Hematopoietic multipotent progenitor cell treated with erythropoietin and hydrocortisone succinate and interleukin-3 and kit ligand, for 15 days (in vitro differentiated cells): ENCODE measurements around the gene NFKBIE.
"Not testable (repeated sequence)": the region's sequence is repeated elsewhere in the genome, so short reads cannot be mapped to it uniquely, and the experiment has no call there.

Experiments used
- DNase-seq: peaks from one replicate; pipeline ENCODE4 v3.0.0-alpha.2; 2015; ENCODE audit warnings: low spot score

NFKBIE gene, protein sequence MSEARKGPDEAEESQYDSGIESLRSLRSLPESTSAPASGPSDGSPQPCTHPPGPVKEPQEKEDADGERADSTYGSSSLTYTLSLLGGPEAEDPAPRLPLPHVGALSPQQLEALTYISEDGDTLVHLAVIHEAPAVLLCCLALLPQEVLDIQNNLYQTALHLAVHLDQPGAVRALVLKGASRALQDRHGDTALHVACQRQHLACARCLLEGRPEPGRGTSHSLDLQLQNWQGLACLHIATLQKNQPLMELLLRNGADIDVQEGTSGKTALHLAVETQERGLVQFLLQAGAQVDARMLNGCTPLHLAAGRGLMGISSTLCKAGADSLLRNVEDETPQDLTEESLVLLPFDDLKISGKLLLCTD

DNA sequence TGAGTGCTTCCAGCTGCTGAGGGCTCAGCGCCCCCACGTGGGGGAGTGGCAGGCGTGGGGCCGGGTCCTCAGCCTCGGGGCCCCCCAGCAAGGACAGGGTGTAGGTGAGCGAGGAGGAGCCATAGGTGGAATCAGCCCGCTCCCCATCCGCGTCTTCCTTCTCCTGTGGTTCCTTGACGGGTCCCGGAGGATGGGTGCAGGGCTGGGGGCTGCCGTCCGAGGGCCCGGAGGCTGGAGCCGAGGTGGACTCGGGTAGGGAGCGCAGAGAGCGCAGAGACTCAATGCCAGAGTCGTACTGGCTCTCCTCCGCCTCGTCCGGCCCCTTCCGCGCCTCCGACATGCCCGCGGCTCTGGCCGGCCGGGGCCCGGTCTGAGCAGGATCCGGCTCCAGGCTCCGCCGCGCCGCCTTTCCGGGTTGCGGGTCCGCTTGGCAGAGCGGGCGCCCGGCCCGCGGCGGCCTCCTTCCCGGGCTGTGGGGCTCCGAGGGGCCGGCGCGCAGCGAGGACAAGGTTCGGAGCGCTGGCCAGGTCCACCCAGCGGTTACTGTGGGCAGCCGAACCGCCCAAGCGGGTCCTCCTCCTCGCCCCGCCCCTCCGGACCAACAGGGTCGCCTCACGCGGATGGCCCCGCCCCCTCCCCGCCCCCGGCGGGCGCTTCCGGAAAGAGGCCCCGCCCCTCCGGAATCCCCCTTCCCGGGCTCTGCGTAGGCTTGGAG is at the start of gene NFKBIE:
Gene NFKBIE (minus strand): TSS at position 545 of the 715 bp plus-strand sequence. CDS start 205 bp downstream, at position 340.
- DNase-seq: peak; percentile 74

DNA sequence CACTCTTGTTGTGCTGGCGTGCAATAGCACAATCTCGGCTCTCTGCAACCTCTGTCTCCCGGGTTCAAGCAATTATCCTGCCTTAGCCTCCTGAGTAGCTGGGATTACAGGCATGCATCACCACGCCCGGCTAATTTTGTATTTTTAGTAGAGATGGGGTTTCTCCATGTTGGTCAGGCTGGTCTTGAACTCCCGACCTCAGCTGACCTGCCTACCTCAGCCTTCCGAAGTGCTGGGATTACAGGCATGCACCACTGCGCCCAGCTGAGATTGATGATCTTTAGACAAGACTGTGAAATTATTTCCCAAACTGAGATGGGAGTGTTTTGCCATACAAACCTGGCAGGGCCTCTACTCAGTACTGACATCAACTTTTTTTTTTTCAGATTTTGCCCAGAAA is 49.3 kb upstream of the NFKBIE start:
- DNase-seq: not testable (repeated sequence)

DNA sequence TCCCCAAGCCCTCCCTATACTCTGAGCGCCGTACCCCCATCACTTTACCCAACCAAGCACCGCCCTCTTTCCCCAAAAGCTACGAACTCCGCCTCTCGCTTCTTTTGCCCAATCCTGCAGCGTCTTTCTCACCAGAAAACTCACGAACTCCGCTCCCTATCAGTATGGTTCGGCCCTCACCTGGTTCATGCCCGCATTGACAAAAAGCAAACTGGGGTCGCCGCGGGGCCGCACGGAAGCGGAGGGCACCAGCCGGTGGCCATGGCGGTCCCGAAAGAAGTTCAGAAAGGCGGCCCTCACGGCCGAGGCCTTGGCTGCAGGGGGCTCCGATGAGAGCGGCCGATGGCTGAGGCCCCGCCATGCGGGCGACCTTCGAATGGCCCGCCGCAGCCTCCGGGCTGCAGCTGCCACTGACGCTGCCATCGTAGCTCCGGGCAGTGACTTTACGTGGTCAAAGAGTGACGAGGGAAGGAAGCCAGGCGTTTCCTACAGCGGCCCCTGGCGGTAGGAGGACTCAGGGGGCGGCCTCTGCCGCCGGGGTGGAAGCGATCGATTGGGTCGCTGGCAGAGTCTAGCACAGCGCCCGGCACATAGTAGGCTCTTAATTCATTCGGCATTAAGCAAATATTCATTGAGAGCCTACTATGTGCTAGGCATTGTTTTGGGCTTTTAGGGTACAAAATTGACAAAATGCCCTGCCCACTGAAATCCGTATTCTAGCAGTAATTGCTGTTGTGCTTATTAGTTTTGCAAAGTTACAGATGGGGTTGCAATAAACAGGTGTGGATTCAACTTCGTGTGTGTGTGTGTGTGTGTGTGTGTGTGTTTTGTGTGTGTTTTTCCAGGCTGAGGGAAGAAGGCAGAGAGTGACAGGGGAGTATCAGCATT is 47.8 kb upstream of the NFKBIE start, which contains the start of gene AARS2:
Gene AARS2 (minus strand): TSS at position 447 of the 888 bp plus-strand sequence. CDS start 24 bp downstream, at position 423.
- peak; percentile 92 for DNase-seq

DNA sequence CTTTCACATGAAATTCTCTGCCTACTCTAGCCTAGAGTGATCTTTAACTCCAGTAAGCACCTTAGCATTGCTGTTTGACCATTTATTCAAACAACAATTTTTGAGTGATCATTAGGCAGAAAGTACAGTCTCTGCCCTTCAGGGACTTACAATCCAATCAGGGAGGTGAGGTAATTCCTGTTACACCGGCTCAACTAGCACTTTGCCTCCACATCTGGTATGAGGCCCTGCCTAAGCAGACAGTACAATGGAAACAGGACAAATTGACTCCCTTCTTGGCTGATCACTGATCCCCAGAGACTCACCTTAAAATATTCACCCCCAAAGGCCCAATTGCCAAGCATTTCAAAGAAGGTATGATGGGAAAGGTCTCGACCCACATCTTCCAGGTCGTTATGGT is 46.4 kb upstream of the NFKBIE start:
- DNase-seq: no peak

DNA sequence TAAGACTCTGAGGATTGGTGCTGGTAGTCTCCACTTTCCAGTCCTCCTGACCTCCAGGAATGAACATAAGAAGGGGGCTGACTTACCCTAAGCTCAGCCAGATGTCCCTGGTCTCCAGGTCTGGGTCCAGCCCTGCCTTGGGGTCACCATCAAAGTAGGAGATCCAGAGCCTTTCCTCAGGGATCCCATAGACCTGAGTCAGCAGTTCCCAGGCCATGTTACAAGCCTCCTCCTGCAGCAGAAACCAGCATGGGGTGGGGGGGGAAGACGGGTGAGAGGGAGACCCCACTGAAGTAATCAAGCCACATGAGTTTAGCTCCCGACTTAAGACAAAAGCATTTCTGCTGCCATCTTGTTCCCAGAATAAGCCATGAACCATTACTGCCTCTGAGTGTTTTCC is 46.0 kb upstream of the NFKBIE start:
- DNase-seq: no peak

DNA sequence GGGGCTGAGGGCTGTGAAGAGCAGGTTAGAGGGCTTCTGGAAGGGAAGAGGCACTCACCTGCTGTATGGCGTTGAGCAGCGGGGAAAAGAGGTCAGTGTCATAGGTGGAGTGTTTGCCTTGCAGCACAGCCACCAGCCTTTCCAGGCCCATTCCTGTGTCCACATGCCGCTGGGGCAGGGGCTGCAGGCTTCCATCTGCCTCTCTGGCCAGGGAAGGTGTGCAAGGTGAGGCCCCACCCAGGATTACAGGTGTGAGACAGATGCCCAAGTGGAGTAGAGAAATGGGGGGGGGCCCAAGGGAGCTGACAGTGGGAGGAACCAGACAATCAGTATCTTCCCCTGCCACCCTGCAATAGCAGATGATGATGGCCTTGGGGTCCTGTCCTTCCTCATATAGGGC is 44.9 kb upstream of the NFKBIE start:
- no peak for DNase-seq

DNA sequence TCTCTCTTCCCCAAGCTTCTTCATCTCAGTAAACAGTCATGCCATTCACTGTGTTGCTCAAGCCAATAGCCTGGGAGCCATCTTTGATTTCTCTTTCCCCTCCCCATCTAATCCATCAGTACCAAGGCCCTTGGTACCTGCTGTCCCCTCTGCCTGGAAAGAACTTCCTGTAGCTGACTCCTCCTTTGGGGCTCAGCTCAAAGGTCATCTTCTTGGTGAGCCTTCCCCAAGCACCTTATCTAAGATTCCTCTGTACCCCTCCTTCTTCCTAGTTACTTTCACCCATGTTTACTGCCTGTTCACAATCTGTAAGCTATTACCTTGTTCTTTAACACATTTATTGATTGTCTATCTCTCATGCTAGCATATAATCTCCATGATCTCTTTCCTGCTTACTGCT is 44.3 kb upstream of the NFKBIE start:
- no peak for DNase-seq

DNA sequence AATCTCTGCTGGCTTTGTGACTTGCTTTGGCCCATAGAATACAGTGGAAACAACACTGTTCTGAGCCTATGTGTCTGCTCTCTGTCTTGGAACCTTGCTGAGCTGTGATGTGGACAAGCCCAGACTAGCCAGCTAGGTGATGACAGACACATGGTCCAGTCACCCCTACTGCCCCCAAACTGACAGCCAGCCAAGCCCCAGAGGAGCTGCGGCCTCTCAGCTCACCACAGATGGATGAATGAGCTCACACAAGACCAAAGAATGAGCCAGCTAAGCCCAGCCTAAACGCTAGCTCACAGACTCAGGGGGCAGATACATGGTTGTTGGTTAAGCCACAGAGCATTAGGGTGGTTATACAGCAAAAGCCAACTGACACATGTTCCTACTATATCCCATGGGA is 43.7 kb upstream of the NFKBIE start:
- no peak for DNase-seq

DNA sequence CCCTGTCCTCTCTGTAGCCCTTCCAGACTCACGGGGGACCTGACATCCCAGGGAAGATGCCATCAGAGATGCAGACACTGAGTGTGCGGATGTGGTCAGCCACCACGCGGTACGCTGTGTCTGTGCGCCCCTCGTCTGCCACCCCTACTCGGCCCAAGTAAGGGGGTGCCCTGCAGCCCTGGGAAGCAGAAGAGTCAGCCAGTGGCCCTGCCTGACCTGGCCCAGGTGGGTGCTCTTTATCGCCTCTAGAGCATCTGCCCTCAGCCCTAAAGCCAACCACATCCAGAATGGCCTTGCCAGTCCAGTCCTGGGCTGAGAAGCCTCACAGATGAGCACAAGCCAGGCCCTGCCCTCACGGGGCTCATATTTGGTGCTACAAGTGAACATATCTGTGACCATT is 41.9 kb upstream of the NFKBIE start:
- no peak for DNase-seq

DNA sequence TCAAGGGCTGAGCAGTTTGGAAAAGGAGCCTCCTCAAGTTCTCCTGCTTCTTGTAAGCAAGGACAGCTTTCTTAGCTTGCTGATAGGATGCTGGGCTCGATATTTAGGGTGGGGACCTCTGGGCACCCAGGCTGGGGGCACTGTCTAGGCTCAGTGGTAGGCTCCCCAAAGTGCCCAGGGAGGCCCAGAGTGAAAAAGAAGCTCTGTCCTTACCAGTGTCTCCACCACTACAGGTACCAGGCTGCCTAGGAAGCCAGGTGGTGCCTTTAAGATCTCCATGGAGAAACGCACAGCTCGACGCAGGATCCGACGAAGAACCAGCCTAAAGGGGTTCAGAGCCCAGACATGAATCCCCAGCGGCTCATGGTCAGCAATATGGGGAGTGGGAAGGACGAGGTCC is 41.4 kb upstream of the NFKBIE start:
- no peak for DNase-seq

DNA sequence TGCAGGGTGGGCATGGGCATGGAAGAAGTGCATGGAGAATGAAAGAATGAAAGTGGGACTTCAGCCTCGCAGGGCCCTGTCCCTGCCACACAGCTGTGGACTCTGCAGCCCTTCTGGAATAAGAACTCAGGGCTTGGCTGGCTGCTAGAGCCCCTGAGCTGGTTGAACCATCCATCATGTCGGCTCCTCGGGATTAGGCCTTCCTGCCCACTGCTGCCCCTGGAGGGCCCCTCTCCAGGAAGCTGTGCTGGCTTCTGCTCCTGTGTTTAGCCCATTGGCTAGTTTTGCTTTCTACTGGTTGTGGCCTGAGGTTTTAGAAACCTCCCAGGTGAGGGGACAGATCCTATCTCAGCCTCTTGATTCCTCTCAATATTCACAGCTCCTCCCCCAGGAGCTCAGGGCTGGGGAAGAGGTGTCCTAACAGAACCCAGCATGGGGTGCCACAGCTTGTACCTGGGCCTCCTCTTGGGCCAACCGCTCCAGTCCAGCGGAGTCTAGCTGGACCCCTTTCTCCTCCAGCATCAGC is 39.9 kb upstream of the NFKBIE start:
- DNase-seq: no peak

DNA sequence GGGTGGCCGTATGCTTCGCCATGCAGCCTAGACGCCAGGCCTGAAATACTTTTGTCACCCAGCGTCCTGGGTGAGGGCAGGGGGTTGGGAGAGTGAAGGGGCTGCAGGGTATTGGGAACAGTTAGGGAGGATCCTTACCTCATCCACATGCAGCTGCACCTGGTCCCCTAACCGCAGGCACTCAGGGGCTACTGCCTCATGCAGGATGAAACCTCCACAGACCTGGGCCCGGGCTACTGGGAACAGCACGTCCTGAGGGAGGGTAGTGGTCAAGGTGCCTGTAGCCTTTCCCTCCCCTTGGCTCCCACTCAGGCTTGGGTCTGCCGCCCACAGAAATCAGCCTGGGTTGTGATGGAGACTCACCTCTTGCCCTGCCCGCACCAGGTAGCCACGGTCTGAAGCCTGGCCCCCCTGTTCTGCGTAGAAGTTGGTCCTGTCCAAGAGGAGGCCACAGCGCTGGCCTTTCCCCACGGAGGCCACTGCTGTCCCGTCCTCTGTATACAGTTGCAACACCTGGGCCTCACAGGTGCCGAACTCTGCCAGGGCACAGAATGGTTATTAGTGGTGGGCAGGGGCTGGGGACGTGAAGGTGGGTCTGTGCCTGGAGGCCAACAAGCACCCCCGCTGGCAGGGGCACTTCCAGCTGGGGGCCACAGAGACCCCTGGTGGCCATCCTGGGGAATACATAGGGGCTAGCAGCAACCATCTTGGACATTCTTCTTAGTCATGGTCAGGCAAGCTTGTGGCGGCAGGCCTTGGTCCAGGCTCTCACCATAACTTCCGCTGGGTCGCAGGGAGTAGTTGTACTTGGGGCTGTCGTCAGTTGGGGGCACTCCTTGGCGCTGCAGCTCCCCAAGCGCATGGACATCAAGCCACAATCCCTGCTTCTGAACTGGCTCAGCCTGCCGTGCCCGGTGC is 39.2 kb upstream of the NFKBIE start:
- peak; percentile 54 for DNase-seq

DNA sequence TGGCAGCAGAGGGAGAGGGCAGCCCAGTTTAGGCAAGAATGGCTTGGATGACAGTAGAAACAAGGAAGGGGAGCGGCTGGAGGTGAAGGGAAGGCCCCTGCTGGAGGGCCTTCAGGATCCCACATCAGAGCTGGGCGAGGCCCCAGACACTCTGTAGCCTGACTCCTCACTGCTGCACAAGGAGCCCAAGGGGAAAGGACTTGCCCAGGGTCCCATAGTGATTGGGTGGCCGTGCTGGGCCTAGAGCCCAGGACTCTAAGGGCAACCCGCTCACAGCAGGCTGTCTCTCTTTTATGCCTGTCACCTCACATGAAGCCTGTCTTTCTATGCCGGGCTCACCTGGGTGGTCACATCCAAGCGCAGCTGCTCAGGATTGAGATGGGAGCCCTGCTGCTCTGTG is 38.5 kb upstream of the NFKBIE start:
- DNase-seq: no peak

DNA sequence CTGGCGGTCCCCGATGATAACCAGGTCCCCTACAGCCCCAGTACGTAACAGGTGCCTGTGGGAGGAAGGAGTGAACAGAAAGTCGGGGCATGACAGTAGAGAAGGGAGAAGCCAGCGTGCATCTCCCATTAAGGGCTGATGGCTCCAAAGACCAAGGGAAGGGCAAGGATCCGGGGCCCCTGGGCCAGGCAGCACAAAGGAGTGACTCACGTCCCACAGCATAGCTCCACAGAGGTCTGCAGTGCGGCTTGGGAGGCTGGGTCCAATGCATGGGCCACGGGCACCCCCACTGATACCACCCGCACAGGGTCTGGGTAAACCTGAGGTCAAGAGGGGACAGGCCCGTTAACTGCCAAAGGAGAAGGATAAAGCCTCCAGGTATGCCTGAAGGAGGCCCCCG is 37.5 kb upstream of the NFKBIE start:
- no peak for DNase-seq

DNA sequence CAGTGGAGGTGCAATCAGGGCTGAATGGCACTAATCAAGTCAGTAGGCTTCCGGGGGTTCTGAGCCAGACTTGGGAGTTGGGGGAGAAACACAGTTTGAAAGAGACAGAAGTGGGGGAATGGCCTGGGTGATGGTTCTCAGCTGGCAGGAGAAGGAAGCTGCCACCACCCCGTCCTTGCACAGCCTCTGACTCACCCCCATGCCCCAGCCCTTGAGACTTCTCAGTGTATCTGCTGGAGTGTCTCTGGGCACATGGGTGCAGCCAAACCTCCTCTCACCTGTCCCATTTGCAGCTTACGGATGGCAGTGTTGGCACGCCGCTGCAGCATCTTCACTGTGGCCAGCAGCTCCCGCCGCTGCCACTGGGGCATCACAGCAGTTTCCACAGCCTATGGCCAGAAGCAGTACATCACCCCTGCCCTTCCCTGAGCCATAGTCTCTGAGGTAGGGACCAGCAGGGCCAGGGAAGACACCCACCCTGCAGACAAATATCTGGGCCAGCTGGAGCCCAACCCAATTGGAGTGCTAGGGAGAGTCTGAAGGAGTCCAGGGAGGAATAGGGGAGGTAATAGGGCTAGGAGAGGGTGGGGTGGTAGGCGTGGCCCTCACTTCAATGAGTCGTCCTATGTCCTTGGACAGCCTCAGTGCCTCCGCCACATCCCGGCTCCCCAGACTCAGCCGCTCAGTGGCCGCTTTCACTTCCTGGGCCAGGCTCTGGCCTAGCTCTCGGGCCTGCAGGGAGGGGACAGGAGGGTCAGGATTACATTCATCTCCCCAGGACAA is 36.6 kb upstream of the NFKBIE start:
- no peak for DNase-seq

DNA sequence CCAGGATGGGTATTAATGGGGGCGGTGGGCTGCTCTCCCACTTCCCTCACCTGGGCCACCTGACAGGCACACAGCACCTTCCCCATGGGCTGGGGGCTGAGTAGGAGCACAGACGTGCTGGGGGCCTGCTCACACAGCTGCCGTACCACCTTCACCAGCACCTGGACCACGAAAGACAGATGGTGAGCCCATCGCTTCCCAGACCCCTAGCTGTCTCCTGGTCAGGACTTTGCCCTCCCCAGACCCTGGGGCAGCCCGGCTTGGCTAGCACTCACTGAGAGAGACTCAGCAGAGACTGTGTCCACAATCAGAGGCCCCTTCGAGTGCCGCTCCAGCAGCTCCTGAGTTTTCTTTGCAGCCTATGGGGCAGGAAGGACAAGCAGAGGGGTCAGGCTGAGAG is 35.8 kb upstream of the NFKBIE start:
- no peak for DNase-seq

DNA sequence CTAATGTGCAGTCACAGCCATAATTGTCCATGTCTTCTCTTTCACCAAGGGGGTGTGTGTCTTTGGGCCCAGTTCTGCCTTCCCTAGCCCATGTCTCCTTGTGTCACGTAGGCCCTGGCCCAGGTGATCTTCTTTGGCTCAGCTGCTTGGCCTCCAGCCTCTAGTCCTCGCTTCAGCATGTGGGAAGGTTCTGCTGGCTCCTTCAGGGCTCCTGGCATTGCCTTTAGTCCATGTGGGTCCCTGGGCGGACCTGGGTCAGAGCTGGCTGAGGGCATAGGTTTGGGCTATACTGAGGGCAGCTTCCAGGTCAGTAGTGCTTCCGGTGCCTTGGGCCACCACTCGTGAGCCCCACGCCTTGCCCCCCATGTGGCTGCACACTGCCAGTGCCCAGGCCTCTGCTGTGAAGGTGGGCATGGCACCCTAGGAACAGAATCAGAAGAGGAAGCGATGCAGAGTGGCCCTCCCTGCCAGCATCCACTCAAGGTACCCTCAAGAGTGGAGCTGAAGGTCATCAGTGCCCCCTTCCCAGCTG is 35.0 kb upstream of the NFKBIE start:
- no peak for DNase-seq

DNA sequence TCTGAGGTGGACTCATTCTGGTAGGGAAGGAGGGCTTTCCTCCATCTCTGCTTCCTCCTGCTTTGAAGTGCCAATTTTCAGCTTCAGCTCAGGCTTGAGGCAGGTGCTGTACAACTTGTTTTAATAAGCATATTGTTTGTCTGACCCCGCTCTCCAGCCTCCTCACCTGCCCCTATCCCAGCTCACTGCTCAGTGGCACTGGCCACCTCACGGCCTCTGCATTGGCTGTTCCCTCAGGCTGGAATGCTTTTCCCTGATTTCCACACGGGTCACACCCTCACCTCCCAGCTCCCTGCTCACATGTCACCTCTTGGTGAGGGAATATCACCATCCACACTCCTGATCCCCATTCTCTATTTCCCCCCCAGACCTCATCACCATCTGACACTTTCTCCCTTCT is 33.5 kb upstream of the NFKBIE start:
- DNase-seq: no peak

DNA sequence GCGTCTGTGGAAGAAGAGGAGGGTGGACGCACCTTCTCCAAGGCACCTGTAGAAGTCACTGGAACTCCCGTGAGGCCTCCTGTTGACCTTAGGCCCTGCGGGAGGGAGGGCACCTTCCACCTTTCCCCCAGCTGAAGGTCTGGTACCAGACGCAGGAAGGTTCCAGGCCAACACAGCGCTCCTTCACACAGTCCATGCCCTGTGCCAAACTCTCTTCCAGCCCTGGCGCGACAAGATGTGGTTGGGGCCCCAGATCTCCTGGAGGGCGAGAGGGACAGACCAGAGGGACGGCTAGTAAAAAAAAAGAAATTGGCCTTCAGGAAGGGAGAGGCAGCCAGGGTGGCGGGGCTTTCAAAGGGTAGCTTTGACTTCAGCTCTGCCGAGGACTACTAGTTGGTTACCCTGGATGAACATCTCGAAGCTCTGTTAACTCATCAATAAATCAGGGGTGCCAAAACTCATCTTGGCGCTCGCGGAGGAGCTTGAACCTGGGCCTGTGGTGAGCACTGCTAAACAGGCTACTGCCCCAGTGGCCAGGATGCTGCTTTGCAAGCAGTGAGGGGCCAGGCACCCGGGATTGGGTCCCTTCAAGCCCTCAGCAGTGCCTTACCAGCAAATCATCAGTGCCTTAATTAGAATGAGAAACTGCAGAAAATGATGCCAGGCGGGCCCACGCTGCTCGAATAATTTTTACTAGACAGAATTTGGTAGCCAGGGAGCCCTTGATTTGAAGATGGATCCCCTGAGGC is 32.9 kb upstream of the NFKBIE start:
- DNase-seq: no peak
